GM19035 (cell line): Measurements from ENCODE around the gene KLHL21.
"Not testable (repeated sequence)": the region's sequence is repeated elsewhere in the genome, so short reads cannot be mapped to it uniquely, and the experiment has no call there.

ENCODE experiments used
- ATAC-seq: cut with Tn5 transposase; IDR thresholded peaks from one replicate; pipeline ENCODE4 v1.9.1; 2021; ENCODE audit not compliant: unreplicated experiment

KLHL21 gene

GRCh38 chr1:6584126-6585080 is 18.3 kb downstream of the KLHL21 start:
- no peak for ATAC-seq

GRCh38 chr1:6582370-6582769 is 20.3 kb downstream of the KLHL21 start:
- no peak for ATAC-seq

GRCh38 chr1:6581561-6582305 is 20.9 kb downstream of the KLHL21 start:
- no peak for ATAC-seq

- ATAC-seq: no peak
Measured at GRCh38 chr1:6580593-6581409, 21.9 kb downstream of the KLHL21 start.

GRCh38 chr1:6580119-6580592 is 22.5 kb downstream of the KLHL21 start:
- ATAC-seq: peak; percentile 5

- peak; percentile 98 for ATAC-seq
Measured at GRCh38 chr1:6579374-6580118, 23.1 kb downstream of the KLHL21 start, which contains the start of gene ZBTB48. ZBTB48 (plus strand) TSS chr1:6579994; CDS start chr1:6580610, 616 bp downstream.

- ATAC-seq: no peak
Measured at GRCh38 chr1:6578624-6579373, 23.9 kb downstream of the KLHL21 start.

- ATAC-seq: no peak
Measured at GRCh38 chr1:6577831-6578525, 24.7 kb downstream of the KLHL21 start.

GRCh38 chr1:6574818-6575217 is 27.9 kb downstream of the KLHL21 start:
- no peak for ATAC-seq

- no peak for ATAC-seq
Measured at GRCh38 chr1:6574025-6574620, 28.5 kb downstream of the KLHL21 start.

- ATAC-seq: no peak
Measured at GRCh38 chr1:6572653-6573383, 29.9 kb downstream of the KLHL21 start.

GRCh38 chr1:6570987-6571386 is 31.7 kb downstream of the KLHL21 start:
- no peak for ATAC-seq

- ATAC-seq: no peak
Measured at GRCh38 chr1:6570100-6570499, 32.6 kb downstream of the KLHL21 start.

- ATAC-seq: no peak
Measured at GRCh38 chr1:6569033-6569432, 33.6 kb downstream of the KLHL21 start.

GRCh38 chr1:6560267-6560666 is 42.4 kb downstream of the KLHL21 start:
- no peak for ATAC-seq

- ATAC-seq: not testable (repeated sequence)
Measured at GRCh38 chr1:6559161-6559560, 43.5 kb downstream of the KLHL21 start.

GRCh38 chr1:6557597-6557996 is 45.1 kb downstream of the KLHL21 start:
- no peak for ATAC-seq
